GM19372 (cell line): ENCODE results near the gene TMC1.
"Not testable (repeated sequence)": the region's sequence is repeated elsewhere in the genome, so short reads cannot be mapped to it uniquely, and the experiment has no call there.

ENCODE experiments used
- ATAC-seq: cut with Tn5 transposase; IDR thresholded peaks from one replicate; pipeline ENCODE4 v1.9.1; 2021; ENCODE audit warnings: mild to moderate bottlenecking, low read depth, moderate library complexity; ENCODE audit not compliant: unreplicated experiment

The TMC1 gene

GRCh38 chr9:72808446-72808768 lies 287.0 kb downstream of the TMC1 start:
- ATAC-seq, result no peak

GRCh38 chr9:72809586-72809985 lies 288.2 kb downstream of the TMC1 start:
- ATAC-seq, result no peak

- ATAC-seq, result no peak
These were observed 291.2 kb downstream of the TMC1 start for GRCh38 chr9:72812559-72813111.

- no peak for ATAC-seq
These were observed 292.1 kb downstream of the TMC1 start for GRCh38 chr9:72813544-72813943.

- ATAC-seq, result no peak
These were observed 292.7 kb downstream of the TMC1 start for GRCh38 chr9:72814083-72814597.

DNA sequence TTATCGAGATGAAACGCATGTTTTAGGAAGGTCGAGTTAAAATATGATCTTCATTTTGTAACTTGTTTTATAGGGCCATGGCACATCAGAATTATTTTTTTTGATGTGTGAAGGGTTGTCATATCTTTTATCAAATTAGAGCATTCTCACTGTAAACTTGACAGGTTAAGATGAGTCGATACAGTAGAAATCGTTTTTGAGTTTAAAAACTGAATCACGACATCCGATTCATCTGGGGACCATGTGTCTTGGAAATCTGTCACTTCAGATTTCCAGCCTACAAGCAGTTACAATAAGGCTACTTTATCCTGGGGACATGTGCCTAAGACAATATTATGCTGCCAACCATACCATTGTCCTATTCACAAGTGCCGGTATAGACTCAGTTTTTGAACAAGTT lies 295.3 kb downstream of the TMC1 start:
- no peak for ATAC-seq

- no peak for ATAC-seq
These were observed 296.0 kb downstream of the TMC1 start for GRCh38 chr9:72817413-72817812.

GRCh38 chr9:72818385-72818784 lies 297.0 kb downstream of the TMC1 start:
- ATAC-seq, result no peak

GRCh38 chr9:72823971-72824370 lies 302.6 kb downstream of the TMC1 start:
- ATAC-seq, result no peak

GRCh38 chr9:72826996-72827949 lies 305.9 kb downstream of the TMC1 start:
- ATAC-seq, result no peak

- no peak for ATAC-seq
These were observed 306.7 kb downstream of the TMC1 start for GRCh38 chr9:72827950-72828731.

- no peak for ATAC-seq
These were observed 313.6 kb downstream of the TMC1 start for GRCh38 chr9:72834994-72835393.

DNA sequence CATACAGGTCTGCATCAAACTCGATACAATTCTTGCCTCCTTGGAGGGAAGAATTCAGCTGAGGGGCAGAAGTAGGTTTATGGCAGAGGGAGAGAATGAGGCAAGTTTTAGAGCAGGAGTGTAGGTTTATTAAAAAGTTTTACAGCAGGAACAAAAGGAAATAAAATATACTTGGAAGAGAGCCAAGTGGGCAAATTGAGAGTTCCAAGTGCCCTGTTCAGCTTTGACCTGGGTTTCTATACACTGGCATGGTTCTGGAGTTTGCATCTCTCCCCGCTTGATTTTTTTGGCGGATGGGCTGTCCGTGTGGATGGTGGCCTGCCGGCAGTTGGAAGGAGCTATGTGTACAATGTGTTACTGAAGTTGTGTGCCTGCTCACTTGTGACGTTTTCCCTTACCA lies 315.4 kb downstream of the TMC1 start:
- no peak for ATAC-seq

DNA sequence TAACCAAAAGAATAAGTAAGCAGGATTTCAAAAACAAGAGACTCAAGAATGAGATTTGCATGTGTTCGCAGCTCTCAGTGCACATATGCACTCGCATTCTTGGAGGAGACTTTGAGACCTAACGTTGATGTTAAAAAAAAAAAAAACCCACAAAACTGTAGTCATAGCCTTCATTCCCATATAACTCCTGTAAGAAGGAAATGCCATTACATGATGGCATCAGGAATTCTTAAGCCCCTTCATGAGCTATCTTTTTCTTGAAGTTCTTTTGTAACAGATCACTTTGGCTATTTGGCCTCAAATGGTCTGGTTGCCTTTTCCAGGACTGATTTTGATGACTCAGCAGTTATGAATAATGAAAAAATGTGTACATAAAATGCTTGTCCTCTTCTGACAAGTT lies 317.7 kb downstream of the TMC1 start:
- ATAC-seq, result no peak

- no peak for ATAC-seq
These were observed 322.4 kb downstream of the TMC1 start for GRCh38 chr9:72843520-72844439.

DNA sequence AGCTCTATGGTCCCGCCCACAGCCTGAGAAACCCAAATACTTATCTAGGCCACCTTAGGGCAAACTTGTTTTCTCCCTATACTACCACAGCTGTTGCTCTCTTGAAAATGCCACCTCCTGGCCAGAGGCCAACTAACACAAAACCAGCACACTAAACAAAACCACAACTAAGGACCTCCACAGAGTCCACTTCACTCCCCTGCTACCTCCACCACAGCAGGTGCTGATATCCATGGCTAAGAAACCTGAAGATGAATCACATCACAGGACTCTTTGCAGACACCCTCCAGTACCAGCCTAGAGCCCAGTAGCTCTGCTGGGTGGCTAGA lies 323.0 kb downstream of the TMC1 start:
- no peak for ATAC-seq

GRCh38 chr9:72845052-72845451 lies 323.6 kb downstream of the TMC1 start:
- ATAC-seq, result not testable (repeated sequence)

- not testable (repeated sequence) for ATAC-seq
These were observed 328.8 kb downstream of the TMC1 start for GRCh38 chr9:72850209-72850608.

- no peak for ATAC-seq
These were observed 333.9 kb downstream of the TMC1 start for GRCh38 chr9:72855321-72855720.

DNA sequence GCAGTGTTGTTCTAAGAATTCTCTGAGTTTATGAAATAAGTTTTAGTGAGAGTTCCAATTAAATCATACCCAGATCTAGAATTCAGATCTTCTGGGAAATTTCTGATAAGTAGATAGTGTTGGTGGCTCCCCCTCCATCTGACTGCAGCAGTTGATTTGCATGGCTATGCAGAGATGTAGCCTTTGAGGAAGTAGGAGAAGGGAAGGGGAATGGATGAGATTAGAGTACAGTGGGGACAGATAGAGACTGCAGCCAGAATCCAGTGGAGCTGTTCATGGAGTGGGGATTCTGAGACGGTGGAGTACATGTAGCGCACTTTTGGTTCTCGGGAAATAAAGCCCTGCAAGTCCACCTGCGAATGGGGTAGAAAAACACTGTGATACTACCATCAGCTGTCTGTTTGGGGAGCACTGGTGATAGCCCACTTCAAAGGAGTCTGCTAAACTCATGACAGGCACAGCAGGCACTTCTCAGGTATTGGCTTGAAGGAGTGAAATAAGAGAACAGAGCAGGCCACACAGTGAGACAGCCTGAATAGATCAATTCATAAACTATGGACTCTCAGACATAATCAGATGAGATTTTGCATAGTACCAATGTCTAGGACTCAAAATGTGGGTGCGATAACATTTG lies 334.6 kb downstream of the TMC1 start:
- no peak for ATAC-seq
